Gastrocnemius medialis (tissue), 4 donors: ENCODE measurements around the gene DUSP16. TPM values are rescaled to one million over a fixed set of nuclear protein-coding genes. Genes with fewer than 3 reads are reported as not detected.

Source experiments
- ATAC-seq, 2 donors: fragments of 150-250 bp; one replicate each; pipeline ENCODE4 v1.9.1; 2016
- DNase-seq, 2 donors: peaks; one replicate each; pipeline ENCODE4 v3.0.0-alpha.2; 2019
- H3K27ac ChIP-seq, 4 donors: fragments of 200-600 bp; sonication (generic); 1 replicate in 1 of 4; 2 replicates in 3 of 4; pipeline ENCODE4 v1.5.1; 2016 to 2018; ENCODE audit warnings: mild to moderate bottlenecking in 2 of 4, moderate library complexity in 1 of 4
- H3K27me3 ChIP-seq, 3 donors: fragments of 200-600 bp; sonication (generic) in 2 of 3; 1 replicate in 1 of 3; 2 replicates in 2 of 3; pipeline versions ENCODE4 v1.5.1 to v1.6.0; 2016 to 2019; ENCODE audit warnings: mild to moderate bottlenecking in 1 of 3, moderate library complexity in 1 of 3
- H3K36me3 ChIP-seq, 2 donors: fragments of 200-600 bp; sonication (generic) in 1 of 2; one replicate each; pipeline ENCODE4 v1.5.1; 2017 to 2018
- H3K4me1 ChIP-seq, 2 donors: fragments of 200-600 bp; sonication (generic) in 1 of 2; one replicate each; pipeline ENCODE4 v1.5.1; 2016 to 2017; ENCODE audit warnings: mild to moderate bottlenecking in 2 of 2
- H3K4me3 ChIP-seq, 4 donors: fragments of 200-600 bp; sonication (generic) in 3 of 4; 1 replicate in 1 of 4; 2 replicates in 3 of 4; pipeline ENCODE4 v1.5.1; 2016 to 2019; ENCODE audit warnings: mild to moderate bottlenecking in 2 of 4
- H3K9me3 ChIP-seq, 3 donors: fragments of 200-600 bp; sonication (generic) in 2 of 3; 1 replicate in 1 of 3; 2 replicates in 2 of 3; pipeline ENCODE4 v1.5.1; 2016 to 2019
- CTCF ChIP-seq, 5 experiments: fragments of 450-650 bp in 3 of 5; fragments of 200-600 bp in 2 of 5; sonication (generic) in 2 of 5; IDR thresholded peaks in 4 of 5; conservative IDR thresholded peaks in 1 of 5; 1 replicate in 4 of 5; 2 replicates in 1 of 5; pipeline ENCODE4 v1.5.1; 2016 to 2019; ENCODE audit warnings: antibody characterized with exemption in 5 of 5, mild to moderate bottlenecking in 3 of 5, moderate library complexity in 3 of 5
- POLR2A ChIP-seq, 2 donors: fragments of 450-650 bp; IDR thresholded peaks; one replicate each; pipeline ENCODE4 v1.6.1; 2017; ENCODE audit warnings: antibody characterized with exemption in 2 of 2, mild to moderate bottlenecking in 2 of 2, moderate library complexity in 2 of 2
- in situ Hi-C, 4 donors: fragments of 200-750 bp; cut with MboI; loops; one replicate each; pipeline versions ENCODE4 v1.15.0 to v1.8.0; 2017; ENCODE audit warnings: low sequenced_read_pairs in 4 of 4
- intact Hi-C: fragments of 100-400 bp; cut with DNase I; formaldehyde crosslinking; loops from one replicate; pipeline ENCODE4 v1.15.1; 2023; ENCODE audit warnings: low total_unique reads
- total RNA-seq, 4 donors: library from RNA; depleted of rRNA; stranded (reverse); fragments of >200 nt; gene quantifications; one replicate each; pipeline versions ENCODE4 v1.1.0 to v1.2.3, GENCODE V29; 2016

Gene DUSP16
- total RNA-seq, 4 donors from 2014 or later, result 10.9 to 15.7 (median 13.3) TPM

- TF ChIP-seq CTCF (IDR thresholded peaks at IDR 0.05 in 4 of 5, conservative IDR thresholded peaks at IDR 0.05 in 1 of 5) (no peak), POLR2A (IDR thresholded peaks at IDR 0.05) (no peak)
- Histone ChIP-seq H3K27me3 (no peaks in the 10 kb centered on the region), H3K36me3 (no peaks in the 10 kb centered on the region), H3K4me3 (no peak overlapping the region), H3K4me1 (peaks cover 26% of the 10 kb centered on the region in 2 donors), H3K27ac (no peak overlapping the region), H3K9me3 (no peaks in the 10 kb centered on the region)
- ATAC-seq (no peak), DNase-seq (no peak)
- in situ Hi-C loops (loop anchor here in 1 of 4 donors (10.0 kb wide), 1 partner anchor 183 kb away; no protein-coding TSS in a partner anchor), intact Hi-C loops (no loop called here)
These were observed 4.4 kb downstream of the DUSP16 start for GRCh38 chr12:12558291-12558690.

- in situ Hi-C loops (loop anchor here in 1 of 4 donors (10.0 kb wide), 1 partner anchor 183 kb away; no protein-coding TSS in a partner anchor), intact Hi-C loops (no loop called here)
- TF ChIP-seq POLR2A (IDR thresholded peaks at IDR 0.05), result no peak
- no peak for TF ChIP-seq CTCF (IDR thresholded peaks at IDR 0.05 in 4 of 5, conservative IDR thresholded peaks at IDR 0.05 in 1 of 5)
- Histone ChIP-seq H3K27ac (no peak overlapping the region), H3K4me3 (no peak overlapping the region), H3K36me3 (no peaks in the 10 kb centered on the region), H3K27me3 (no peaks in the 10 kb centered on the region), H3K9me3 (no peaks in the 10 kb centered on the region), H3K4me1 (peaks cover 22 to 23% of the 10 kb centered on the region in 2 donors)
- DNase-seq (no peak), ATAC-seq (no peak)
These were observed 4.9 kb downstream of the DUSP16 start for GRCh38 chr12:12557733-12558132.

- Histone ChIP-seq H3K27ac (no peak overlapping the region), H3K9me3 (no peaks in the 10 kb centered on the region), H3K4me1 (peaks cover 22 to 27% of the 10 kb centered on the region in 2 donors), H3K36me3 (no peaks in the 10 kb centered on the region), H3K27me3 (no peaks in the 10 kb centered on the region), H3K4me3 (no peak overlapping the region)
- TF ChIP-seq POLR2A (IDR thresholded peaks at IDR 0.05), result no peak
- TF ChIP-seq CTCF (IDR thresholded peaks at IDR 0.05 in 4 of 5, conservative IDR thresholded peaks at IDR 0.05 in 1 of 5), result no peak
- ATAC-seq (no peak), DNase-seq (no peak)
- in situ Hi-C loops, result loop anchor here in 1 of 4 donors (10.0 kb wide), 1 partner anchor 181 kb away; no protein-coding TSS in a partner anchor
- intact Hi-C loops, result no loop called here
These were observed 7.0 kb downstream of the DUSP16 start for GRCh38 chr12:12555656-12556055.

- ATAC-seq (no peak), DNase-seq (no peak)
- Histone ChIP-seq H3K27ac (no peak overlapping the region), H3K4me3 (no peak overlapping the region), H3K9me3 (no peaks in the 10 kb centered on the region), H3K4me1 (peaks cover 1 to 28% of the 10 kb centered on the region in 2 donors), H3K27me3 (no peaks in the 10 kb centered on the region), H3K36me3 (no peaks in the 10 kb centered on the region)
- in situ Hi-C loops, result loop anchor here in 1 of 4 donors (10.0 kb wide), 1 partner anchor 178 kb away; no protein-coding TSS in a partner anchor
- no peak for TF ChIP-seq CTCF (IDR thresholded peaks at IDR 0.05 in 4 of 5, conservative IDR thresholded peaks at IDR 0.05 in 1 of 5)
- no peak for TF ChIP-seq POLR2A (IDR thresholded peaks at IDR 0.05)
- intact Hi-C loops, result no loop called here
These were observed 9.4 kb downstream of the DUSP16 start for GRCh38 chr12:12553208-12553785.
